Measurements from ENCODE around the gene EPN2. TPM values are rescaled to one million over a fixed set of nuclear protein-coding genes. Genes with fewer than 3 reads are reported as not detected.

Gene EPN2
- total RNA-seq, 2 experiments from 2014 or later, result 11.9 to 12.3 TPM

GRCh38 chr17:19382531-19383444 is 145.6 kb downstream of the EPN2 start:
- H3K27me3 Mint-ChIP-seq, result no peaks in the 10 kb centered on the region
- ChIA-PET POLR2A (no interaction called here), CTCF (no interaction called here)
- no peak overlapping the region for H3K4me3 Mint-ChIP-seq
- Histone ChIP-seq H3K36me3 (ENCODE audit: insufficient read depth, low read length) (peaks cover 31% of the 10 kb centered on the region), H3K27me3 (ENCODE audit: control insufficient read depth in 1 of 2, insufficient read depth in 2 of 2, low read length in 2 of 2) (no peaks in the 10 kb centered on the region), H3K9me3 (ENCODE audit: control insufficient read depth in 1 of 2, insufficient read depth in 1 of 2, low read length in 2 of 2) (peaks cover 0 to 5% of the 10 kb centered on the region in 2 experiments), H3K27ac (ENCODE audit: low read depth in 1 of 2, low read length in 2 of 2) (no peak overlapping the region), H3K4me1 (ENCODE audit: insufficient read depth, low read length) (peaks cover 11% of the 10 kb centered on the region), H3K4me3 (ENCODE audit: low read length) (no peak overlapping the region)
- peaks cover 53% of the 10 kb centered on the region for H3K36me3 Mint-ChIP-seq (ENCODE audit: low read depth)
- no peak for DNase-seq
- TF ChIP-seq, protein P1, sequence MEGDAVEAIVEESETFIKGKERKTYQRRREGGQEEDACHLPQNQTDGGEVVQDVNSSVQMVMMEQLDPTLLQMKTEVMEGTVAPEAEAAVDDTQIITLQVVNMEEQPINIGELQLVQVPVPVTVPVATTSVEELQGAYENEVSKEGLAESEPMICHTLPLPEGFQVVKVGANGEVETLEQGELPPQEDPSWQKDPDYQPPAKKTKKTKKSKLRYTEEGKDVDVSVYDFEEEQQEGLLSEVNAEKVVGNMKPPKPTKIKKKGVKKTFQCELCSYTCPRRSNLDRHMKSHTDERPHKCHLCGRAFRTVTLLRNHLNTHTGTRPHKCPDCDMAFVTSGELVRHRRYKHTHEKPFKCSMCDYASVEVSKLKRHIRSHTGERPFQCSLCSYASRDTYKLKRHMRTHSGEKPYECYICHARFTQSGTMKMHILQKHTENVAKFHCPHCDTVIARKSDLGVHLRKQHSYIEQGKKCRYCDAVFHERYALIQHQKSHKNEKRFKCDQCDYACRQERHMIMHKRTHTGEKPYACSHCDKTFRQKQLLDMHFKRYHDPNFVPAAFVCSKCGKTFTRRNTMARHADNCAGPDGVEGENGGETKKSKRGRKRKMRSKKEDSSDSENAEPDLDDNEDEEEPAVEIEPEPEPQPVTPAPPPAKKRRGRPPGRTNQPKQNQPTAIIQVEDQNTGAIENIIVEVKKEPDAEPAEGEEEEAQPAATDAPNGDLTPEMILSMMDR (IDR thresholded peaks at IDR 0.05), result no peak
- no peaks in the 10 kb centered on the region for H3K9me3 Mint-ChIP-seq
- no peak for ATAC-seq (ENCODE audit: poor library complexity)
- H3K4me1 Mint-ChIP-seq (ENCODE audit: low read depth), result no peaks in the 10 kb centered on the region
- intact Hi-C loops (cut with DNase I, micrococcal nuclease), result no loop called here
- H3K27ac Mint-ChIP-seq, result no peak overlapping the region

DNA sequence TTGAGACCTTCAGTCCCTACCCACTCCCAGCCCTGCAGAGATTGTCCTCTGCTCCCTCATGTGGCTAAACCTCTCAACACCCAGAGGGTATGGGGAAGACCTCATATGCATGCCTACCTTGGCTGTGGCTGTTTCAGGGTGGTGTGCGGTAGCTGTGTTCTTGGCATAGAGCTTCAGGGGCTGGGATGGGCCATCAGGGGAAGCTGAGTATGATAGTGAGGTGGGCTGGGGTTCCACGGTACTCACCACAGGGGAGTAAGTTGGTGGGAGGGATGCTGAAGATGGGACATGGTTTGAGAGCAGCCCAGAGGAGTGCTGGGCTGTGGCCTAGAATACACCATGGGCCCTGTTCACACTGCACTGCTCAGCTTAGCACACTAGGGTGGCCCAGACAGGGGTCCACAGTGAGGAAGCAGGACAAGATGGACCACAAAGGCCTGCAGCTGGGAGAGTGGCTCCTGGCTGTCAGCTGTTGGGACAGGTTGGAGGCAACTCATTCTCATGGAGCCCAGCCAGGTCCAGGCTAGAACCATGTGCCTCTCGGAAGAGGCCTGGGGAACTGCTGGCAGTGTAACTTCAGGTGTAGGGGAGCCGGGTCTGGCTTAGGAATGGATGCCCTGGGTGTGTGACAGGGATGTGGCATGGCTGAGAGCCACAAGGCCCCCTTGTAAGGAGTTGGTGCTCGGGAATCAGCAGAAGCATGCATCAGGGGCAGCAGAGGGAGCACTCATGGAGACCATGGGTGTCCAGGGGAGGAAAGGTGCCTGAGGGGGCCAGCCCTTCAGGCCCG is 146.7 kb downstream of the EPN2 start:
- ATAC-seq (ENCODE audit: poor library complexity) (no peak), DNase-seq (no peak)
- Histone ChIP-seq H3K4me3 (ENCODE audit: low read length) (no peak overlapping the region), H3K27me3 (ENCODE audit: control insufficient read depth in 1 of 2, insufficient read depth in 2 of 2, low read length in 2 of 2) (no peaks in the 10 kb centered on the region), H3K36me3 (ENCODE audit: insufficient read depth, low read length) (peaks cover 31% of the 10 kb centered on the region), H3K4me1 (ENCODE audit: insufficient read depth, low read length) (peaks cover 3% of the 10 kb centered on the region), H3K9me3 (ENCODE audit: control insufficient read depth in 1 of 2, insufficient read depth in 1 of 2, low read length in 2 of 2) (peaks cover 0 to 5% of the 10 kb centered on the region in 2 experiments), H3K27ac (ENCODE audit: low read depth in 1 of 2, low read length in 2 of 2) (no peak overlapping the region)
- ChIA-PET POLR2A (no interaction called here), CTCF (interaction anchor here (1.2 kb wide), 1 partner anchor 21 kb away, joined by 3 read pairs; the partner anchor contains the start of gene B9D1)
- no peaks in the 10 kb centered on the region for H3K9me3 Mint-ChIP-seq
- H3K27me3 Mint-ChIP-seq, result no peaks in the 10 kb centered on the region
- TF ChIP-seq, protein P1 (IDR thresholded peaks at IDR 0.05), result no peak
- H3K36me3 Mint-ChIP-seq (ENCODE audit: low read depth), result peaks cover 47% of the 10 kb centered on the region
- H3K27ac Mint-ChIP-seq, result no peak overlapping the region
- H3K4me1 Mint-ChIP-seq (ENCODE audit: low read depth), result no peaks in the 10 kb centered on the region
- intact Hi-C loops (cut with DNase I, micrococcal nuclease), result no loop called here
- H3K4me3 Mint-ChIP-seq, result no peak overlapping the region

GRCh38 chr17:19384723-19385391 is 147.7 kb downstream of the EPN2 start:
- TF ChIP-seq, protein P1 (IDR thresholded peaks at IDR 0.05), result no peak
- peak; percentile 24 for ATAC-seq (ENCODE audit: poor library complexity)
- DNase-seq, result no peak
- Histone ChIP-seq H3K27me3 (ENCODE audit: control insufficient read depth in 1 of 2, insufficient read depth in 2 of 2, low read length in 2 of 2) (no peaks in the 10 kb centered on the region), H3K4me1 (ENCODE audit: insufficient read depth, low read length) (no peaks in the 10 kb centered on the region), H3K27ac (ENCODE audit: low read depth in 1 of 2, low read length in 2 of 2) (no peak overlapping the region), H3K36me3 (ENCODE audit: insufficient read depth, low read length) (peaks cover 28% of the 10 kb centered on the region), H3K4me3 (ENCODE audit: low read length) (no peak overlapping the region), H3K9me3 (ENCODE audit: control insufficient read depth in 1 of 2, insufficient read depth in 1 of 2, low read length in 2 of 2) (peaks cover 0 to 5% of the 10 kb centered on the region in 2 experiments)
- Mint-ChIP-seq H3K27ac (no peak overlapping the region), H3K9me3 (no peaks in the 10 kb centered on the region), H3K4me1 (ENCODE audit: low read depth) (no peaks in the 10 kb centered on the region), H3K4me3 (no peak overlapping the region), H3K27me3 (no peaks in the 10 kb centered on the region), H3K36me3 (ENCODE audit: low read depth) (peaks cover 41% of the 10 kb centered on the region)
- intact Hi-C loops (cut with DNase I, micrococcal nuclease), result no loop called here
- CTCF ChIA-PET, result interaction anchor here (1.2 kb wide), 1 partner anchor 22 kb away, joined by 3 read pairs; the partner anchor contains the start of gene B9D1
- POLR2A ChIA-PET, result interaction anchor here (0.7 kb wide), 1 partner anchor 22 kb away, joined by 4 read pairs; the partner anchor contains the start of gene B9D1
